H9 (cell line): Measurements from ENCODE around the gene HTR2A. TPM values are rescaled to one million over a fixed set of nuclear protein-coding genes. Genes with fewer than 3 reads are reported as not detected.

ENCODE experiments used
- DNase-seq: peaks from one replicate; pipeline ENCODE4 v3.0.0-alpha.2; 2017
- H2AFZ ChIP-seq: one replicate; pipeline ENCODE4 v1.6.1; 2013; ENCODE audit warnings: mild to moderate bottlenecking, low read length, control low read depth, moderate library complexity
- H2AK5ac ChIP-seq: 2 replicates; pipeline ENCODE4 v1.6.1; 2013; ENCODE audit warnings: low read length, control low read depth, mixed read lengths; ENCODE audit not compliant: insufficient read length
- H2BK120ac ChIP-seq: one replicate; pipeline ENCODE4 v1.6.1; 2013; ENCODE audit warnings: low read depth, mild to moderate bottlenecking, low read length, control low read depth, inconsistent platforms; ENCODE audit not compliant: poor library complexity, severe bottlenecking
- H2BK12ac ChIP-seq: 2 replicates; pipeline ENCODE4 v1.6.1; 2013; ENCODE audit warnings: low read length, control low read depth, mixed read lengths, low read depth; ENCODE audit not compliant: insufficient read length
- H2BK15ac ChIP-seq: 2 replicates; pipeline ENCODE4 v1.6.1; 2013; ENCODE audit warnings: low read depth, low read length, control low read depth
- H2BK20ac ChIP-seq: one replicate; pipeline ENCODE4 v1.6.1; 2013; ENCODE audit warnings: low read depth, mild to moderate bottlenecking, low read length, control low read depth, inconsistent platforms; ENCODE audit not compliant: poor library complexity, severe bottlenecking
- H2BK5ac ChIP-seq: 2 replicates; pipeline ENCODE4 v1.6.1; 2013; ENCODE audit warnings: low read length, control low read depth, mixed read lengths; ENCODE audit not compliant: insufficient read length
- H3K14ac ChIP-seq: 2 replicates; pipeline ENCODE4 v1.6.1; 2013; ENCODE audit warnings: low read length, control low read depth; ENCODE audit not compliant: insufficient read depth
- H3K18ac ChIP-seq: 2 replicates; pipeline ENCODE4 v1.6.1; 2013; ENCODE audit warnings: low read depth, mild to moderate bottlenecking, mixed read lengths, low read length, control low read depth; ENCODE audit not compliant: insufficient read length
- H3K23ac ChIP-seq: 2 replicates; pipeline ENCODE4 v1.6.1; 2013; ENCODE audit warnings: low read length, control low read depth, mixed read lengths, low read depth; ENCODE audit not compliant: insufficient read length
- H3K23me2 ChIP-seq: 2 replicates; pipeline ENCODE4 v1.6.1; 2013; ENCODE audit warnings: low read depth, mild to moderate bottlenecking, mixed read lengths, low read length, control low read depth; ENCODE audit not compliant: insufficient read length, poor library complexity, severe bottlenecking
- H3K27ac ChIP-seq: 2 replicates; pipeline ENCODE4 v1.5.1; 2013; ENCODE audit warnings: low read length, control low read depth, mixed read lengths, low read depth; ENCODE audit not compliant: insufficient read length
- H3K27me3 ChIP-seq: 2 replicates; pipeline ENCODE4 v1.6.1; 2013; ENCODE audit warnings: low read length, control low read depth, inconsistent platforms; ENCODE audit not compliant: insufficient read depth
- H3K4ac ChIP-seq: 2 replicates; pipeline ENCODE4 v1.6.1; 2013; ENCODE audit warnings: low read depth, mild to moderate bottlenecking, control low read depth, inconsistent platforms, low read length, moderate library complexity
- H3K4me1 ChIP-seq: 2 replicates; pipeline ENCODE4 v1.6.1; 2013; ENCODE audit warnings: low read length, control low read depth, inconsistent platforms; ENCODE audit not compliant: insufficient read depth
- H3K4me2 ChIP-seq: 2 replicates; pipeline ENCODE4 v1.6.1; 2013; ENCODE audit warnings: low read length, control low read depth, mixed read lengths; ENCODE audit not compliant: insufficient read length, insufficient read depth
- H3K56ac ChIP-seq: 2 replicates; pipeline ENCODE4 v1.6.1; 2013; ENCODE audit warnings: low read depth, mild to moderate bottlenecking, mixed read lengths, low read length, control low read depth; ENCODE audit not compliant: insufficient read length
- H3K79me1 ChIP-seq: 2 replicates; pipeline ENCODE4 v1.6.1; 2013; ENCODE audit warnings: low read depth, mild to moderate bottlenecking, moderate library complexity, low read length, control low read depth, inconsistent platforms; ENCODE audit not compliant: insufficient read depth, poor library complexity, severe bottlenecking
- H3K79me2 ChIP-seq: 2 replicates; pipeline ENCODE4 v1.6.1; 2013; ENCODE audit warnings: low read length, control low read depth, inconsistent platforms; ENCODE audit not compliant: insufficient read depth
- H3K9ac ChIP-seq: 2 replicates; pipeline ENCODE4 v1.6.1; 2013; ENCODE audit warnings: low read length, control low read depth, mixed read lengths; ENCODE audit not compliant: insufficient read length; ENCODE audit errors: extremely low read depth
- H3K9me3 ChIP-seq: one replicate; pipeline ENCODE4 v1.6.1; 2013; ENCODE audit warnings: low read depth, low read length, inconsistent platforms; ENCODE audit not compliant: control insufficient read depth
- H3T11ph ChIP-seq: one replicate; pipeline ENCODE4 v1.6.1; 2013; ENCODE audit warnings: mild to moderate bottlenecking, low read length, control low read depth, inconsistent platforms
- H4K20me1 ChIP-seq: one replicate; pipeline ENCODE4 v1.6.1; 2013; ENCODE audit not compliant: control insufficient read depth, insufficient read length, insufficient read depth
- H4K5ac ChIP-seq: 2 replicates; pipeline ENCODE4 v1.6.1; 2013; ENCODE audit warnings: low read depth, mild to moderate bottlenecking, mixed read lengths, low read length, control low read depth; ENCODE audit not compliant: insufficient read length
- H4K8ac ChIP-seq: replicated peaks from 2 replicates; pipeline ENCODE4 v1.6.1; 2013; ENCODE audit warnings: low read length, control low read depth, mixed read lengths, low read depth; ENCODE audit not compliant: insufficient read length
- H4K91ac ChIP-seq: 2 replicates; pipeline ENCODE4 v1.6.1; 2013; ENCODE audit warnings: low read depth, mild to moderate bottlenecking, moderate library complexity, mixed read lengths, low read length, control low read depth; ENCODE audit not compliant: insufficient read length
- H3K27ac Mint-ChIP-seq, 3 experiments: 2 replicates in 2 of 3; 3 replicates in 1 of 3; pipeline ENCODE4 v1.8.0; 2020 to 2021; ENCODE audit warnings: mixed read lengths in 3 of 3, mild to moderate bottlenecking in 1 of 3, moderate library complexity in 1 of 3
- H3K27me3 Mint-ChIP-seq: 2 replicates; pipeline ENCODE4 v1.8.0; 2021; ENCODE audit warnings: low read depth, mild to moderate bottlenecking, moderate library complexity, mixed read lengths
- H3K36me3 Mint-ChIP-seq, 3 experiments: 2 replicates in 2 of 3; 3 replicates in 1 of 3; pipeline ENCODE4 v1.8.0; 2020 to 2021; ENCODE audit warnings: low read depth in 3 of 3, mixed read lengths in 3 of 3; ENCODE audit not compliant: insufficient read depth in 1 of 3
- H3K4me1 Mint-ChIP-seq, 2 experiments: 2 replicates each; pipeline ENCODE4 v1.8.0; 2020; ENCODE audit warnings: mixed read lengths in 2 of 2
- H3K4me3 Mint-ChIP-seq, 2 experiments: 2 replicates in 1 of 2; 3 replicates in 1 of 2; pipeline ENCODE4 v1.8.0; 2020 to 2021; ENCODE audit warnings: mild to moderate bottlenecking in 2 of 2, mixed read lengths in 2 of 2, moderate library complexity in 1 of 2
- H3K9me3 Mint-ChIP-seq, 2 experiments: 2 replicates in 1 of 2; 3 replicates in 1 of 2; pipeline ENCODE4 v1.8.0; 2020; ENCODE audit warnings: mild to moderate bottlenecking in 2 of 2, mixed read lengths in 2 of 2, moderate library complexity in 1 of 2
- WGBS: extraction: QIAGEN DNeasy Blood & Tissue Kit; methylation state at CpG from one replicate; pipeline ENCODE4 v1.1.7; 2013; ENCODE audit warnings: missing lambda C conversion rate, low lambda C conversion rate, mixed read lengths; ENCODE audit not compliant: insufficient read length; ENCODE audit errors: extremely low coverage; 5-methylcytosine and 5-hydroxymethylcytosine counted together
- total RNA-seq: library from RNA; stranded (reverse); gene quantifications from 2 replicates; pipeline ENCODE4 v1.2.1, GENCODE V29; 2021
- TF ChIP-seq, protein P1 (sequence below): fragments of 200-600 bp; sonication (generic); conservative IDR thresholded peaks from 3 replicates; pipeline ENCODE4 v1.8.0; 2021; ENCODE audit warnings: antibody characterized with exemption, mild to moderate bottlenecking

The HTR2A gene
- total RNA-seq, 1 experiment from 2014 or later, result not detected

DNA sequence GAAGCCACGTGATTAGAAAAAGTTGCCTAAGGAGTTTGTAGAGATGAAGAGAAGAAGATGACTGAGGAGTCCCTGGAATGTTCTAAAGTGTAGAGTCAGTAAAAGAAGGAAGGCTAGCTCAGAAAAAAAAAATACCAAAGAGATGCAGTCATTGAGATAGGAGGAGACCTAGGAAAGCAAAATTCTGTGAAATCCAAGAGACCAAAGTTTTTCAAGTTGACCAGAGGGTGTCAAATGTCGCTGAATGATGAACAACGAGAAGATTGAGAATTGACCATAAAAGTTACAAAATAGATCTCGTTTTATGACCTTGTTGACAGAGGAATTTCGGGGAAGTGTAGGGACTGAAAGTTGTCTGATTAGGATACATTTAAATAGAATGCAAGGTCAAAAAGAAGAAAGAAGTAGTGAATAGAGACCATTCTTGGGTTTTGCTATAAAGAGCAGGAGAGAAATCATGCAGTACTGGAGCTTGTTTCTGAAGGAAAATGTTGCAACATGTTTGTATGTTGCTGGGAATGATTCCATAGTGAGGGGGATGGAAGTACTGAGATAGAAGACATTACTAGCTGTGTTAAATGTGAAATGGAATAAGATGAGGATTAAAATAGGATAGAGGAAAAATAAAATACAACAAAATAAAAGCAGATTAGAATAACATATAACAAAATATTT, 30.2 kb upstream of the HTR2A start:
- Histone ChIP-seq H4K20me1 (no peaks in the 10 kb centered on the region), H3K9me3 (no peaks in the 10 kb centered on the region), H2BK5ac (no peak overlapping the region), H3K9ac (no peak overlapping the region), H4K5ac (no peak overlapping the region), H4K91ac (no peak overlapping the region), H3K23me2 (no peaks in the 10 kb centered on the region), H3K79me1 (no peaks in the 10 kb centered on the region), H3K27ac (no peak overlapping the region), H3K4ac (no peak overlapping the region), H2BK15ac (no peak overlapping the region), H2BK12ac (no peak overlapping the region), H2AFZ (no peak overlapping the region), H3K23ac (no peak overlapping the region), H3K56ac (no peak overlapping the region), H3K4me2 (no peak overlapping the region), H3K14ac (no peak overlapping the region), H3K27me3 (no peaks in the 10 kb centered on the region), H3K4me1 (no peaks in the 10 kb centered on the region), H4K8ac (no peak overlapping the region), H3T11ph (no peak overlapping the region), H3K79me2 (no peaks in the 10 kb centered on the region), H2BK20ac (no peak overlapping the region), H3K18ac (no peak overlapping the region), H2BK120ac (no peak overlapping the region), H2AK5ac (no peak overlapping the region)
- TF ChIP-seq, protein P1, sequence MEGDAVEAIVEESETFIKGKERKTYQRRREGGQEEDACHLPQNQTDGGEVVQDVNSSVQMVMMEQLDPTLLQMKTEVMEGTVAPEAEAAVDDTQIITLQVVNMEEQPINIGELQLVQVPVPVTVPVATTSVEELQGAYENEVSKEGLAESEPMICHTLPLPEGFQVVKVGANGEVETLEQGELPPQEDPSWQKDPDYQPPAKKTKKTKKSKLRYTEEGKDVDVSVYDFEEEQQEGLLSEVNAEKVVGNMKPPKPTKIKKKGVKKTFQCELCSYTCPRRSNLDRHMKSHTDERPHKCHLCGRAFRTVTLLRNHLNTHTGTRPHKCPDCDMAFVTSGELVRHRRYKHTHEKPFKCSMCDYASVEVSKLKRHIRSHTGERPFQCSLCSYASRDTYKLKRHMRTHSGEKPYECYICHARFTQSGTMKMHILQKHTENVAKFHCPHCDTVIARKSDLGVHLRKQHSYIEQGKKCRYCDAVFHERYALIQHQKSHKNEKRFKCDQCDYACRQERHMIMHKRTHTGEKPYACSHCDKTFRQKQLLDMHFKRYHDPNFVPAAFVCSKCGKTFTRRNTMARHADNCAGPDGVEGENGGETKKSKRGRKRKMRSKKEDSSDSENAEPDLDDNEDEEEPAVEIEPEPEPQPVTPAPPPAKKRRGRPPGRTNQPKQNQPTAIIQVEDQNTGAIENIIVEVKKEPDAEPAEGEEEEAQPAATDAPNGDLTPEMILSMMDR, result no peak
- H3K4me3 Mint-ChIP-seq, result no peak overlapping the region
- H3K27ac Mint-ChIP-seq, result no peak overlapping the region
- peaks cover 0 to 8% (median 3%) of the 10 kb centered on the region in 3 experiments; a peak in 3 of 7 replicates for H3K36me3 Mint-ChIP-seq
- peaks cover 5 to 7% of the 10 kb centered on the region in 2 experiments; a peak in 3 of 5 replicates for H3K9me3 Mint-ChIP-seq
- DNase-seq, result no peak
- no peaks in the 10 kb centered on the region for H3K4me1 Mint-ChIP-seq
- no peaks in the 10 kb centered on the region for H3K27me3 Mint-ChIP-seq
- WGBS, result 100% methylated on average over 1 of the region's 5 CpGs
